ENCODE data around the gene LCNL1.

- no peak for TF ChIP-seq CTCF (conservative IDR thresholded peaks at IDR 0.05 in 1 of 2, IDR thresholded peaks at IDR 0.05 in 1 of 2; ENCODE audit: extremely low read depth in 1 of 2, insufficient read depth in 1 of 2, low read depth in 1 of 2, low read length in 2 of 2)
- no peak for TF ChIP-seq EZH2 (IDR thresholded peaks at IDR 0.05; ENCODE audit: borderline replicate concordance, low read length)
These were observed 14.3 kb upstream of the LCNL1 start for GRCh38 chr9:136968333-136969127.

All from mammary epithelial cell (primary cell).